ENCODE results near the gene APOL5. TPM values are rescaled to one million over a fixed set of nuclear protein-coding genes. Genes with fewer than 3 reads are reported as not detected.

APOL5 gene
- total RNA-seq, 1 donor from 2014 or later: not detected

DNA sequence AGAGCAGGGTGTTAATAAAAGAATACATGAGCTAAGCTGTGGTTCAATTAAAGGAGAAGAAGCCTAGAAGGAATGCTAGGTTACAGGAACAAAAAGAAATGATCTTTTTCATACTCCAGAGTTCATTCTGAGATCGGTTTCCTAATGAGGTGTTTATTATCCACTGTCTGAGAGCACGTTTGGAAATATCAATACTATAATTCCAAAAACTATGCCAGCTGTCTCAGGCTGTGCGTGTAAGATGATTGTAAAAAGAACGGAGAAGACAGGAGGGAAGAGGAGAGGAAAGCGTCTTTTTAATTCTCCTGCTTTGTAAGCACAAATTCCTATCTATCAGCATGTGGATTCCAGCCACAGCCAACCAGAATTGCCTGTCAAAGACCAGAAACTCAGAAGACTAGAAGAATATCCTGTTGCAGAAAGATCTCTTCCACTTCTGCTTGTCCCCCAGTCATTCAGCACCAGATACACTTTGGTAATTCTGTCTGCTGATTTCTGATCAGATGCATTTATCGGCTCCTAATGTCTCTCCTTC, 25.7 kb downstream of the APOL5 start:
- ATAC-seq: no peak

GRCh38 chr22:35746248-35746647, 28.6 kb downstream of the APOL5 start:
- no peak for ATAC-seq

DNA sequence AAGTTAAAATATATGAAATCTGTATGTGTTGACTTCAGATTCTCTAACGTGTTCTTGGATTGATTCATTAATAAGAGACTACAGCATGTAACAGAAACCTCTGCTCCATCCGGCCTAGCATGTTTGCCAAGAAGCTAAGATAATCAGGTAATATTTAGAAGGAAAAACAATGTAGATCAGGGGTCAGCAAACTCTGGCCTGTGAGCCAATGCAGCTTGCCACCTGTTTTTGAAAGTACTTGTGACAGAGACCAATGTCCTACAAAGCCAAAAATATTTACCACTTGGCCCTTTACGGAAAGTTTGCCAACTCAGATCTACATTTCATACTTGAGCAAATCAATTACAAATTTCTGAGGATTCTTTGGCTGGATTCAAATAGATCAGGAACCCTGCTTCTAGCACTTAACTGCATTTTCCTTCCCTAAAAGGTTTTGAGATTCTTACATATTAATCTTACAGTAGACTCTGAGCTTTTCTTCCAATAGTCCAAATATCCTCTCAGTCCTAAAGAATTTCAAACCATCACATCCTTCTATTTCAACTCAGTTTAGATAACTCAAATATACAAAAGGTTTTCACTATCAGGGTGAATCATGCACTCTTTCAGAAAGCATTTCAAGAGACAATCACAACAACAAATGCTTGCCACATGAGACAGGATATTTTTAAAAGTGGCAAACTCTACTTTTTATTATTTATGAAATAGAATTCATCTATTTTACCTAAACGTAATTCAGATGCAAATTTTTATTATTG, 29.5 kb downstream of the APOL5 start:
- ATAC-seq: no peak

DNA sequence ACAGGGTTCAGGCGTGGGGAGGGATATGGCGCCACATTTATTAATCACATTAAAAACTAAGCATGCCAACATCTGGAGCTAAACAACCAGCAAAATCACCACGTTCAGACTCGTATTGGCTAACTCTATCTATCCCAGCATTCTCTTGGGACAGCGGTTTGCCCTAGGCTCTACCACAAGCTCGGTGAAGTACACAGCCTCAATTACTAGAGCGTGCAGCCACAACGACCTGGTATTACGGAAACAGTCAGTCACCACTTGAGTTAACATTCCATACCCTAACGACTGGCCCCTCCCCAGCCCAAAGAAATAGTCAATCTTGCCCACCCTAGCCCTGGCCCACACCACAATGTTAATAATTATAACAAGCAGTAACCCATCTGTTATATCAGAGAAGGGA, 32.1 kb downstream of the APOL5 start:
- peak; percentile 38 for ATAC-seq

DNA sequence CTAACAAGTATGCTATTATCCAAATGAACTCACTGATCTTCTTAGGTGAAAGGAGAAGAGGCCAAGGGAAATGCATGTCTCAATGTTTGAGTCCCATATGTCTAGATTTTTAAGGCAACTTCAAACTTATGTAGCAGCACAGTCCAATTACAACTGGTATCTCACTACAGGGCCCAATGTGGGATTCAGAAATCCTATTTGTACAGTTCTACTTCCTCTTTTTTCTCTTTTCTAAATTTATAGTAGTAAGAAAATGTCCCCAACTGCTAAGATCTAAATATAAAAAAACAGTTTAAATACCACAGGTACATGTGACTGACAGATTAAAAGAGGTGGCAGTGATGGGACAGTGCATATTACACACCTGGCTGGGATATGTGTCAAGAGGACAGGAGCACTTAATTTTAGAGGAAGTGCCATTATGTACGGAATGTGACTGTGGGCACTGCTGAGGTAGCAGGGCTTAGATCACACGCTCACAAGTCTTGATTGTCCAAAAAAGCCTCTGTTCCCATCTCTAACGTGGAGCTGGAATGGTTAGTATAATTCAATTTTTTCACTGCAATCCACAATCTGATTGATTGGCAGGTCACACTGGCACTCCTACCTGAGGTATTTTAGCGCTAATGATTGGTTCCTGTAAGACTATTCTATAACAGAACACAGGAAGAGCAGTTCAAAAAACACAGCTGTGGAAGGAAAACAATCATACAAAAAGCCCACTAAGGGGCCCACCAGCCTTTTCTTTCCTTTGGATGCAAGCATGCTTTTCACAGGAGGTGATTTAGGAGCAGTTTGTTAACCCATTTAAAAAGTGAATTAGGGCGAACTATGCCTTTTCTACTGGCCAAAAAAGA, 34.6 kb downstream of the APOL5 start:
- ATAC-seq: no peak

GRCh38 chr22:35752863-35753189, 35.2 kb downstream of the APOL5 start:
- no peak for ATAC-seq

- peak; percentile 56 for ATAC-seq
These were observed 37.1 kb downstream of the APOL5 start for GRCh38 chr22:35754761-35755160.

DNA sequence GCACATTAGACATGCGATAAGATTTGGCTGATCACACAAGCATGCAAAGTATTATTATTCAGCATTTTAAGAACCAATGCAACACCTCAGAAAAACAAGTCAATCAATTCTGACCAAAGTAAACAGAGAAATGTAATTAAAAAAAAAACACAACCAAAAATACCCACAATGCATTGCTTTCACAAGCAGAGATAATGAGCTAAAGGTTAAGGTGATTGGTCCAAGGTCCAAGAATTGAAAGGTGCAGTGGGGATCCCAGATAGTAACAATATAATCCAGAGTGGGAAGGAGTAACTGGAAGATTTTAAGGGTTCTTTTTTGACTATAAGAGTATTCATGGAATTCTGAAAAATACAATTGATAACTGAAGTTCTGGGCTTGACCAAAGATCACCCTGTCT, 39.0 kb downstream of the APOL5 start:
- no peak for ATAC-seq

- no peak for ATAC-seq
These were observed 40.7 kb downstream of the APOL5 start for GRCh38 chr22:35758394-35758793.

- no peak for ATAC-seq
These were observed 43.4 kb downstream of the APOL5 start for GRCh38 chr22:35761037-35761436.

DNA sequence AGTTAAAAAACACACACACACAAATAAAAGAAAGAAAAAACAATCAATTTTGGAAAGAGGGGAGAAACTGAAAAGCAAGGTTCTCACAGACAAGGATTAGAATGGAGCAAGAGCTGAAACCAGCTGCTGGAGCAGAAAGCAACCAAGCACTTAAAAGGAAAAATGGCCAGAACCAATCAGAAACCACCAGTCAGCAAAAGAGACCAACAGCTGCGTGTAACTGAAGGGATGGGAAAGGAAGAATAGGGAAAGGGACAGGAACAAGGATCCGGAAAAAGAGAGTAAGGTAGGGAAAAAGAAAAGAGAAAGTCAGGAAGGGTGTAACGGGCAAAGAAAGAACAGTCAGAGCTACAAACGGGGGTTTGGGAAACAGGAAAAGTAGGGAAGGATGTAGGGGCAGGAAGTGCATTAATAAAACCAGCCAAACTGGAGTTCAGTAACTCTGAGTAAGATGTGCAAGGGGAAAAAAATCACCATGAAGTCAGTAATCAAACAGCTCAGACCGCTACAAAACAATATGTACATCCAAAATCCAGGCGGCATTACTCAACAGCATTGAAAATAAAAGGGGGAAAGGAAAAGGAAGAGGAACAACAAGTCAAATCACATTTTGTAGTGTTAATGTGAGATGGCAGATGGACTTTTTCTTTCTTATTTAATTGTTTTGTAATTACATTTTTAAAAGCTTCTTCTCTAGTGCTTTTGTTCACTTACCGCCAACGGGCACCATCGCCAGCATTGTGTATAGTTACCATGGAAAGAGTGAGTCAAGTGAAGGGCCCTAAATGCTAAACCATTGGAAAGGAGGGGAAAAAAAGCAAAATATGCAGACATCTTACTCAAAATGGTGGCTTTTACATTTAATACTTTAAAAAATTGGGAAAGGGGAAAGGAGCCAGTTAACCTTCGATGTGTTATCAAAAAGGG, 49.2 kb downstream of the APOL5 start:
- ATAC-seq: no peak

DNA sequence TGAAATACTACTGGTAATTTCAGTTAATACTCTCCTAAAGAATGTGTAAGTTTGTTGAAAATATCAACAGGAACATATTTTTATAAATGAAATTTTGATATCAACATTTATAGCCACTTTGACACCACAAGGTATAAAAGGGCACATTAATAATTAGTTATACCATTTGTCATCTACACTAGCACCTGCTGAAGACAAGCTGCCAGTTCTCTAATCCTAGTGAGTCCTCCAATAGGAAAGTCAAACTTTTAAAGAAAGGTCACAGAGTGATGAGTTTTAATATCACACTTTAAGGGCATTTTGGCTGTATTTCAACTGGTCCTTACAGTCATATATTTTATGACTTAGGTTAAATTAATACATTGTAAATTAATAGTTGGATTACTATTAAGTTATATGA, 52.3 kb downstream of the APOL5 start:
- ATAC-seq: no peak

GRCh38 chr22:35775339-35775738, 57.7 kb downstream of the APOL5 start:
- no peak for ATAC-seq

- no peak for ATAC-seq
These were observed 59.8 kb downstream of the APOL5 start for GRCh38 chr22:35777335-35777975.

Other genes starting within 250 kb of the APOL5 start
- 0.28 TPM for gene RASD2, start 177.0 kb upstream of the APOL5 start, total RNA-seq
- gene MB, start 100.5 kb upstream of the APOL5 start, total RNA-seq: 7.7 TPM
- gene APOL6, start 69.4 kb upstream of the APOL5 start, total RNA-seq: 8.1 TPM